Right cardiac atrium (tissue), 5 donors: ENCODE data around the gene GLP2R. TPM values are rescaled to one million over a fixed set of nuclear protein-coding genes. Genes with fewer than 3 reads are reported as not detected.

ENCODE experiments used
- ATAC-seq, 2 donors: fragments of 200-7000 bp; cut with Tn5 transposase; one replicate each; pipeline versions ENCODE4 v1.8.0 to v1.9.1; 2020; ENCODE audit warnings: moderate library complexity in 2 of 2, mild to moderate bottlenecking in 1 of 2
- DNase-seq, 3 donors: peaks; one replicate each; pipeline ENCODE4 v3.0.0-alpha.2; 2020
- H3K27ac ChIP-seq: one replicate; pipeline ENCODE4 v1.5.1; 2013; ENCODE audit warnings: mild to moderate bottlenecking, low read length, control low read depth, moderate library complexity
- H3K27me3 ChIP-seq: one replicate; pipeline ENCODE4 v1.6.1; 2013; ENCODE audit not compliant: control insufficient read depth, insufficient read depth
- H3K4me1 ChIP-seq: one replicate; pipeline ENCODE4 v1.6.1; 2013; ENCODE audit warnings: low read length; ENCODE audit not compliant: control insufficient read depth, insufficient read depth
- H3K4me3 ChIP-seq: one replicate; pipeline ENCODE4 v1.5.1; 2013; ENCODE audit warnings: low read length, control low read depth
- H3K9me3 ChIP-seq: one replicate; pipeline ENCODE4 v1.6.1; 2013; ENCODE audit warnings: low read length; ENCODE audit not compliant: control insufficient read depth
- WGBS: extraction: QIAGEN DNeasy Blood & Tissue Kit; methylation state at CpG from one replicate; pipeline ENCODE4 v1.1.7; 2013; 5-methylcytosine and 5-hydroxymethylcytosine counted together
- intact Hi-C, 4 donors: fragments of 100-400 bp; cut with DNase I; formaldehyde crosslinking; loops; one replicate each; pipeline versions ENCODE4 v1.11.0 to v1.14.0; 2022 to 2023
- polyA plus RNA-seq: library from polyadenylated mRNA; stranded (reverse); fragments of 200-250 nt; gene quantifications from one replicate; pipeline ENCODE4 v1.2.3, GENCODE V29; 2013
- total RNA-seq, 4 donors: library from RNA; stranded (reverse); fragmentation: NEBNext Ultra II Directional; extraction: Animal tissue kit (Norgen Biotek cat#: 25700); gene quantifications; one replicate each; pipeline ENCODE4 v1.2.1, GENCODE V29; 2021
- donor health status: healthy with polysubstance abuse.
- donor health status: DM: no; HTN: yes; CAD: no.
- donor health status: DM: no; HTN: no; CAD: no.
- donor health status: DM: no; HTN: yes; CAD: no; lungs with severe emphysema.
- donor health status: DM: yes; HTN: yes; CAD: no.

The GLP2R gene
- total and polyA plus RNA-seq, 5 donors, result 0.56 to 4.3 (median 0.77) TPM

DNA sequence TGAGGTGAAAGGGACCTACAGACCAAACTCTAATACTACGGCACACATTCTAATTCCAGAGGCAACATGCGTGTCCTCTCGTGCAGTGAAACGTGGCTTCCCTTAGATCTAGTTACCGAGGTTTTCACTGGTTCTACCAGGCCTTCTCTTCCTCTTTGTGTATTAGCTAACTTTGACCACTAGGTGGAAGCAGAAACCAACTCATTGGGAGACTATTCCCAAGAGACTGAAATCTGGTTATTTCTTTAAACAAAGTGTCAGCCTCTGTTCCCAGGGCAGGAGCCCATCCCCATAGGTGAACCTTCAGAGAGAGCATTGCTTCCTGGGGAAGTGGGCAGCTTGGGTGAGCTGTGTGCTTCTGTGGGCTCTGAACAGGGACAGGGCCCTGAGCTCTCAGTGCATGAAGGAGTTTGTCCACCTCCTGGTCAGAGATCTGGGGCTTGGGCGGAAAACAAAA is 99.0 kb downstream of the GLP2R start:
- Histone ChIP-seq H3K27ac (no peak overlapping the region), H3K27me3 (no peaks in the 10 kb centered on the region), H3K4me1 (no peaks in the 10 kb centered on the region), H3K4me3 (no peak overlapping the region), H3K9me3 (no peaks in the 10 kb centered on the region)
- ATAC-seq (peak; percentile 42 to 66), DNase-seq (no peak)
- intact Hi-C loops, result loop anchor here (5.0 to 10.0 kb wide), 3 partner anchors 190 to 693 kb away; no protein-coding TSS in a partner anchor
- 24% methylated on average over 6 of the region's 6 CpGs for WGBS

DNA sequence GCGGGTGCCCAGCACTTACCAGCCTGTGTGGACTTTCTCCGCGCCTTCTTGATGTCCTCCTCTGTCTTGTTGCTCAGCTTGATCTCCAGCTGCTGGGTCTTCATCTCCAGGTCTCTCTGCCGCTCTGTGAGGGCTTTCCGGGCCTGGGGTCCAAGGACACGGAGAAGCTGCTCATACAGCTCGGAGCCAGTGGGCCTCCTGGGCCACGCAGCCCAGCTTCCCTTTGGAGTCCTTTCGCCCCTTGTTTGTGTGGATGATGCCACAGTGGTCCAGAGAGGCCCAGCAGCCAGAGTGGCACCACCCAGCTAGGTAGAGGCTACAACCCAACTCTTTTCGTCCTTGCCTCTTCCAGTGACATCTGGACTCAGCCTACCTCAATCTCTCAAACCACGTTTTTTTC is 99.7 kb downstream of the GLP2R start:
- H3K4me3 ChIP-seq, result no peak overlapping the region
- H3K9me3 ChIP-seq, result no peaks in the 10 kb centered on the region
- no peaks in the 10 kb centered on the region for H3K27me3 ChIP-seq
- ATAC-seq (peak in 1 of 2 donors; percentile 15), DNase-seq (no peak)
- 90% methylated on average over 11 of the region's 11 CpGs for WGBS
- intact Hi-C loops, result loop anchor here (10.0 kb wide), 2 partner anchors 191 to 689 kb away; no protein-coding TSS in a partner anchor
- no peak overlapping the region for H3K27ac ChIP-seq
- H3K4me1 ChIP-seq, result no peaks in the 10 kb centered on the region

DNA sequence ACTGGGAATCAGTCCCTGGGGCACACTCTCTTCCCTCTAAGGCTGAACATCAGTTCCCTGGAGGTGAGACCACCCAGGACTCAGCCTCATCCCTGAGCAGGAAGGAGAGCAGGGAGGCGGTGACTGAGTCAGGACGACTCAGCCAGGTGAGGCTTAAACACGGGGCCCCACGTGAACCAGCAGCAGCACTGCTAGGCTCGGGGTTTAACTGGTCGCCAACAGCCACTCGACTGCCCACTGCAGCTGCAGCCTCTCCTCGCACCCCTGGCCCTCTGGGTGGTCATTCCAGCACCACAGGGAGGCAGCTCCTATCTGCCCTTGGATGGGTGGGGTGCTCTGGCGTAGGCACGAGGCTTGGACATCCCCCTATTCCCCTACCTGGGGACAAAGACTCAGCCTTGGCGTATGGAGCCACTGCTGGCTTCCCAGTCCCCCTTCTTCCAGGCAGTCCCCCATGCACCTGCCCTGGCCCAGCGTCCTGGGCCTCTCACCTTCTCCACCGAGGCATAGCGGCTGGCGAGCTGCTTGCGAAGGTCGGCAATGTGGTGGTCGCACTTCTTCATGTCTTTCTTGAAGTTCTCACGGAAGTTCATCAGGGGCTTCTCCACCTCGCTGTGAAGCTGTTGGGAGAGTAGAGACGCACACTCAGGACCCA is 100.6 kb downstream of the GLP2R start:
- peak in 1 of 2 donors; percentile 6 for ATAC-seq

DNA sequence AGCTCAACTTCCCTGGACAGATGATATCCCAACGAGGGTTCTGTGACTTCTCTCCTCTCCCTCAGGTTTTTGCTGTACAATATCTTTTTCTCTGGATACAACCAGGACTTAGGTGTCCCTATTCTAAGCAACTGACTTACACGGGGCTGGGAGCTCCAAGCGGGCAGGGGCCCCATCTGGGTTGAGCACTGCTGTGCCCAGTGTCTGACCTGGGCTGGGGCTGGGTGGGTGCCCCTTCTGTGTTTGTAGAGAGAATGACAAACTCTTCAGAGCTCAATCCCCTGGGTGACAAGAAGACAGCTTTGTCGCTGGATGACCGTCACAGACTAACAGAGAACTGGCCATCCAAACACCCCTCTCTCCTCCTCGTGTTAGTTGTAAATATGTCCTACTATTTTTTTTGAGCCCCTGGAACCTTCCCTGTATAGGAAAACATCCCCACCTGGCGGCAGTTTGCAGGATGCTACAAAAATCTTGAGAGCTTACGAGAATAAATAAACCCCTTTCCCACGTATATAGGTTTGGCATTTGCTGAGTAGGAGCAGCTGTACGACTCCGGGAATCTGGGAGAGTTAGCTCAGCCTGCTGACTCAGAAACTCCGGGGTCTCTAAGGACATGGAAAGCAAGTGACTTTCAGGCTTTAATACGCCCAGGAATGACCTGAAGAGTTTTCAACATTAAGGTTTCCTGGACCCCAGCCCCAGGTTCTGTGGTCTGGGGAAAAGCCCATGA is 103.0 kb downstream of the GLP2R start:
- no peak overlapping the region for H3K4me3 ChIP-seq
- peak in 1 of 2 donors; percentile 41 for ATAC-seq
- 37% methylated on average over 13 of the region's 13 CpGs for WGBS
- no peaks in the 10 kb centered on the region for H3K4me1 ChIP-seq
- DNase-seq, result no peak
- H3K27ac ChIP-seq, result no peak overlapping the region
- intact Hi-C loops, result loop anchor here (10.0 kb wide), 2 partner anchors 194 to 686 kb away; no protein-coding TSS in a partner anchor
- H3K27me3 ChIP-seq, result no peaks in the 10 kb centered on the region
- no peaks in the 10 kb centered on the region for H3K9me3 ChIP-seq

More for the DNA sequence above, 100.6 kb downstream of the GLP2R start:
- intact Hi-C loops, result loop anchor here (10.0 kb wide), 2 partner anchors 191 to 689 kb away; no protein-coding TSS in a partner anchor
- Histone ChIP-seq H3K4me1 (no peaks in the 10 kb centered on the region), H3K27ac (no peak overlapping the region), H3K4me3 (no peak overlapping the region), H3K9me3 (no peaks in the 10 kb centered on the region), H3K27me3 (no peaks in the 10 kb centered on the region)
- DNase-seq, result no peak
- WGBS, result 86% methylated on average over 21 of the region's 21 CpGs

DNA sequence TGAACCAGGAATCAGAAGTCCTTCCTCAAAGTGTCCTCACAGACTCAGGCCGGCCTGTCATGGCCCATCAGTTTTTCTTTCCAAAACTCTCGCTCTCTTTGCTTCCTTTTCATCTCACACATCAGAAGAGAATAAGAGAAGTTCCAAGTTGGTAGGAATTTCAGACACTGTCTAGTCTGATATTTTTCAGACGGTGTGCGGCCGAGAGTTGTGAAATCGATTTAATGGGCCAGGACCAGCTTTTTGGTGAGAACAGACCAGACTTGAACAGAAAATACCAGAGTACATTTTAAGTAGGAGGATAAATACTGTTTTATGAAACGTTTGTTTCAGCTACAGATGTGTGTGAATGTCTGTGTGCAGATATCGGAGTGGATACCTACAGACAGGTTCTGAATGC is 104.1 kb downstream of the GLP2R start:
- intact Hi-C loops, result loop anchor here (10.0 kb wide), 2 partner anchors 195 to 685 kb away; no protein-coding TSS in a partner anchor
- no peaks in the 10 kb centered on the region for H3K9me3 ChIP-seq
- no peaks in the 10 kb centered on the region for H3K27me3 ChIP-seq
- no peak for ATAC-seq
- H3K27ac ChIP-seq, result no peak overlapping the region
- peaks cover under 1% of the 10 kb centered on the region for H3K4me1 ChIP-seq
- no peak overlapping the region for H3K4me3 ChIP-seq
- 74% methylated on average over 8 of the region's 8 CpGs for WGBS
- DNase-seq, result no peak

DNA sequence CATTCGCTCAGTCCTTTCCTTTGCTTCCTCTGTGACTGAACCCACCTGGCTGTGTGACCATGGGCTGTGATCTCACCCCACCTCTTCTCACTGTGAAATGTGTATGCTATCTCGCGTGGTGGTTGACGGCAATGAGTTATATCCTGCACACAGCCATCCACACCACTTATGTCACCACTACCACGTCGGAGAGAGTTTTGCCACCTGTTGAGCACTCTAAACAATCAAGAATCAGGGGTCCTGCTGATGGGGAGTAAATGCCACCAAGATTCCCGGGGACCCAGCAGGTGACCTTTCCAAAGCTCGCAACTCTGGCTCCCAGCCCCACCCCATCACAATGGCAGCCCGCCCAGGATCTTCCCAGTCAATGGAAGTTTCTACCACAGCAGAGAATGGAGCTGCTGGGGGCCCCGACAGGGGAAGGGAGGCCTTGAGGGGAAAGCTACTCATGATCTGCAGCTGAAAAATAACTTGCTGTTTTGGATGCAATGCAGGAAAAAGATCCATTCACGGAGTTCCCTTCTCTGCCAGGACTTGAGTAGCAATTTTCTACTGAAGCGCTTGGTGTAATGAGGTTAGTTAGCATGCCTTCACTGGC is 105.5 kb downstream of the GLP2R start:
- DNase-seq (no peak), ATAC-seq (no peak)
- no peaks in the 10 kb centered on the region for H3K27me3 ChIP-seq
- no peak overlapping the region for H3K27ac ChIP-seq
- intact Hi-C loops, result no loop called here
- peaks cover 2% of the 10 kb centered on the region for H3K4me1 ChIP-seq
- H3K4me3 ChIP-seq, result no peak overlapping the region
- WGBS, result 65% methylated on average over 12 of the region's 12 CpGs
- H3K9me3 ChIP-seq, result no peaks in the 10 kb centered on the region

DNA sequence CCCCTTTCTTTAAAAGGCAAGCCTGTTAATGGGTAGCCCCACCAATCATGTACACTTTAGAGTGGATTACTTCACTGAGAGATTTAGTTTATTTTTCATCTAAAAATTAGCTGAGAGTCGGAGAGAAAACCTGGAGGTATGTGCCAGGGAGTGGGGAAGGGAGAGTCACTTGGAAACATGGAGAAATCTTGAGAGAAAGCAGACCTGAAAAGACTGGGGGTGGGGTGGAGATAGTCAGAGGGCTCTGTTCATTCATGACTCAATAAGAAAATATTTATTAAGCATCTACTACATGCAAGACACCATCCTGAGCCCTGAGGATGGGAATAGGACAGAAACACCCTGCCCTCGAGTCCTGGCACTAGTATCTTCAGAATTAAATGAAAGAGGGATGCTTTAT is 106.8 kb downstream of the GLP2R start:
- Histone ChIP-seq H3K4me3 (no peak overlapping the region), H3K4me1 (peaks cover 8% of the 10 kb centered on the region), H3K9me3 (no peaks in the 10 kb centered on the region), H3K27ac (no peak overlapping the region), H3K27me3 (no peaks in the 10 kb centered on the region)
- intact Hi-C loops, result no loop called here
- 75% methylated on average over 2 of the region's 2 CpGs for WGBS
- DNase-seq, result no peak
- no peak for ATAC-seq

DNA sequence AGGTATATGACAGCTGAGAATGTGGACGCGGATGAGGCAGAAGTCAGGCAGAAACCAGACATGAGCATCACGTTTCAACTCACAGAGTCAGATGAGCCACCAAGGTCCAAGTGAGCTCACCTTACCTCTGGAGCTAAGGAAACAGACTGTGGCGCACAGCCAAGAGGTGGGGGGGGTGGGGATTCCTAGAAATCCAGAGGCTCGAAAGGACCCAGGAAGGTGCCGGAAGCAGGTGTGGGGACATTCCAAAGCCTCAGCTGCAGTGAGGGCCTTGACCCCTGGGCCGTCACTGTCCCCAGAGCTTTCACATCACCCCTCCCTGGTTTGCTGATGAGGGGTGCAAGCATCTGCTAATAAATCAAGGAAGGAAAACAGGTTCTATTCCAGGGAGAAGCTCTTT is 108.6 kb downstream of the GLP2R start:
- Histone ChIP-seq H3K27ac (no peak overlapping the region), H3K27me3 (no peaks in the 10 kb centered on the region), H3K4me1 (peaks cover 11% of the 10 kb centered on the region), H3K9me3 (no peaks in the 10 kb centered on the region), H3K4me3 (no peak overlapping the region)
- DNase-seq (no peak), ATAC-seq (no peak)
- 83% methylated on average over 7 of the region's 7 CpGs for WGBS
- intact Hi-C loops, result no loop called here

DNA sequence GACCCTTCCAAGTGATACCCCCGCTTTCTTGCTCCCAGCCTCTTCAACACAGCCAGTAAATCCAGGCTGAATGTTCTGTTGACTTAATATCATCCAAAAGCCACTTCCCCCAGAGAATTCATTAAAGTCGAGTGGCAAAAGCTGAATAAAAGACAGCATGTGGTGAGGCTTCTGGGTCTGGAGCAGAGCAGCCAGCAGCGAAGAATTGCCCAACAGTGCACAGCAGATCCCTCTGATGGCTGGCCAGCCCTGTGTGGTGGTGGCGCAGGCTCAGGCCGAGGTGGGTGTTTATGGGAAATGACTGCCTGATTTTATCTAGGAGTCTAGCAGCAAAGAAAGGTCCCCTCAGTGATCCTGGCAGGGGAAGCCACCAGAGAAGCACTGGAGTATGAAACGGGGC is 109.7 kb downstream of the GLP2R start:
- H3K4me1 ChIP-seq, result peaks cover 11% of the 10 kb centered on the region
- no peak overlapping the region for H3K27ac ChIP-seq
- no peaks in the 10 kb centered on the region for H3K9me3 ChIP-seq
- intact Hi-C loops, result no loop called here
- ATAC-seq (peak; percentile 79 to 82), DNase-seq (peak; percentile 77 to 87 (median 81))
- 61% methylated on average over 6 of the region's 6 CpGs for whole genome bisulfite sequencing
- no peaks in the 10 kb centered on the region for H3K27me3 ChIP-seq
- H3K4me3 ChIP-seq, result no peak overlapping the region

DNA sequence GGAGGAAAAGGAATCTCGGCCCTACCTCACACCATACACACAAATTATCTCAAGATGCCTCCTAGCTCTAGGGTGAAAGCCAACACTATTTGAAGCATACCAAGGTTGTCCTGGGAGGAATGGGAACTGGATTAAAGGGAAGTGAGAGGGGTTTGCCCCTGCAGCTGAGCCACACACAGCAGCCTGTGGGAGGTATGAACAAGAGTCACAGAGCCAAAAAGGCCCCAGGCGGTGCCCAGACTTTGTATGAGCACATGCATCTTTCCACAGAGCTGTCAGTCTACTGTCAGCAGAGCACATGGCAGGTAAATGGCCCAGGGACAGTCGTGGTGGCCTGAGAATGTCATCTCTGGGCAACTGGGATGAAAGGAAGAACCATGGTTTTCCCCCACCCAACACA is 110.4 kb downstream of the GLP2R start:
- H3K9me3 ChIP-seq, result no peaks in the 10 kb centered on the region
- 65% methylated on average over 3 of the region's 3 CpGs for WGBS
- no peak for DNase-seq
- no peak overlapping the region for H3K4me3 ChIP-seq
- no peak overlapping the region for H3K27ac ChIP-seq
- no peaks in the 10 kb centered on the region for H3K27me3 ChIP-seq
- intact Hi-C loops, result no loop called here
- H3K4me1 ChIP-seq, result peaks cover 11% of the 10 kb centered on the region
- ATAC-seq, result no peak

DNA sequence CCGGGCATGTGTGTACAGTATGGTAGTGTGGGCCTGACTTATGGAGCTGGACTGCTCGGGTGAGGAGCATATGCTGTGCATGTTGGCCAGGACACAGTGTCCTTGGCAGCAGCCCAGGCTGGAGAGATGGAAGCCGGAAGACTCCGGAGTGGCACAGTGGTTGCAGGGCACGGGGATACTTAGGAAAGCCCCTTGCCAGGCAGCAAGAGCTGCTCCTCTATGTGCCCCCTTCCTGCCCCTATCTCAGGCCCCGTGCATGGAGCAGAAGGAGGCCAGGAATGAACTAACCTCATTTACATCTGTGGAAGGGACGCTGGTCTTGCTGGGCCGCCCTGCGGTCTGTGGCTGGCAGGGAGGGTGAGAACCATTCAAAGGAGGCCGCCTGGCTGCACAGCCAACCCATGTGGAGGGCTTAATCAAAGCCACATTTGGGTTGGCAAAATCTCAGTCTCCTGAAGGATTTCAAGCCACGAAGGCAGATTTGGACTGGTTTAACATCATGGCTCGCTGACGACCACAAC is 111.6 kb downstream of the GLP2R start:
- Histone ChIP-seq H3K4me3 (no peak overlapping the region), H3K27ac (peak overlapping the region; percentile 63), H3K9me3 (no peaks in the 10 kb centered on the region), H3K4me1 (peaks cover 11% of the 10 kb centered on the region), H3K27me3 (no peaks in the 10 kb centered on the region)
- DNase-seq (peak; percentile 67 to 92 (median 85)), ATAC-seq (peak; percentile 66 to 85)
- intact Hi-C loops, result no loop called here
- 48% methylated on average over 13 of the region's 13 CpGs for WGBS
